IMR-90 (cell line): ENCODE measurements around the gene TTLL7. TPM values are rescaled to one million over a fixed set of nuclear protein-coding genes. Genes with fewer than 3 reads are reported as not detected.

Experiments
- ATAC-seq: fragments of 200-7000 bp; cut with Tn5 transposase; 2 replicates; pipeline ENCODE4 v1.9.1; 2020; ENCODE audit warnings: low read depth, mild to moderate bottlenecking, moderate library complexity
- BruUV-seq: library from RNA; stranded (reverse); fragments of 400-500 nt; replicated peaks from 2 replicates; lab custom pipeline; 2021; lab: Mats Ljungman, UMichigan
- CTCF ChIA-PET: fragments of 300-600 bp; formaldehyde crosslinking; extraction: SDS; loops from one replicate; lab custom pipeline; 2021; ENCODE audit warnings: antibody characterized with exemption; lab: Yijun Ruan, JAX
- POLR2A ChIA-PET: fragments of 300-600 bp; sonication (Branson Sonifier 250); formaldehyde crosslinking; loops from one replicate; lab custom pipeline; 2022; ENCODE audit warnings: antibody characterized with exemption; ENCODE audit not compliant: unreplicated experiment; lab: Charles Lee
- DNase-seq: peaks from one replicate; pipeline ENCODE4 v3.0.0; 2013
- H2AFZ ChIP-seq: replicated peaks from 2 replicates; pipeline ENCODE3; 2013; ENCODE audit warnings: low read length, mild to moderate bottlenecking; ENCODE audit not compliant: poor library complexity
- H2AK5ac ChIP-seq: 2 replicates; pipeline ENCODE4 v1.6.1; 2013; ENCODE audit warnings: low read depth, low read length, inconsistent platforms
- H2AK9ac ChIP-seq: replicated peaks from 2 replicates; pipeline ENCODE3; 2013; ENCODE audit warnings: mild to moderate bottlenecking, low read depth, low read length, moderate library complexity; ENCODE audit not compliant: poor library complexity
- H2BK120ac ChIP-seq: 2 replicates; pipeline ENCODE4 v1.6.1; 2013; ENCODE audit warnings: low read depth, low read length, inconsistent platforms
- H2BK15ac ChIP-seq: 3 replicates; pipeline ENCODE4 v1.6.1; 2013; ENCODE audit warnings: low read depth, low read length, inconsistent platforms
- H2BK20ac ChIP-seq: 2 replicates; pipeline ENCODE4 v1.6.1; 2013; ENCODE audit warnings: low read depth, mild to moderate bottlenecking, inconsistent platforms, low read length, moderate library complexity
- H2BK5ac ChIP-seq: 2 replicates; pipeline ENCODE4 v1.6.1; 2013; ENCODE audit warnings: mild to moderate bottlenecking, low read depth, low read length, inconsistent platforms; ENCODE audit not compliant: poor library complexity, severe bottlenecking
- H3K14ac ChIP-seq: replicated peaks from 2 replicates; pipeline ENCODE4 v1.6.1; 2013; ENCODE audit warnings: low read depth, low read length, inconsistent platforms
- H3K18ac ChIP-seq: 2 replicates; pipeline ENCODE4 v1.6.1; 2013; ENCODE audit warnings: low read depth, low read length, control low read depth
- H3K23ac ChIP-seq: 2 replicates; pipeline ENCODE4 v1.6.1; 2013; ENCODE audit warnings: low read depth, low read length, inconsistent platforms
- H3K27ac ChIP-seq: 2 replicates; pipeline ENCODE4 v1.5.1; 2013; ENCODE audit warnings: mild to moderate bottlenecking, control low read depth, low read length; ENCODE audit not compliant: insufficient read depth
- H3K27me3 ChIP-seq: 2 replicates; pipeline ENCODE4 v1.6.1; 2013; ENCODE audit warnings: low read length; ENCODE audit not compliant: control insufficient read depth, insufficient read depth
- H3K36me3 ChIP-seq: 2 replicates; pipeline ENCODE4 v1.6.1; 2013; ENCODE audit warnings: low read length, mixed read lengths; ENCODE audit not compliant: control insufficient read depth, insufficient read depth
- H3K4ac ChIP-seq: 2 replicates; pipeline ENCODE4 v1.6.1; 2013; ENCODE audit warnings: low read depth, low read length, inconsistent platforms
- H3K4me1 ChIP-seq: 2 replicates; pipeline ENCODE4 v1.6.1; 2013; ENCODE audit warnings: low read length, mixed read lengths; ENCODE audit not compliant: control insufficient read depth, insufficient read depth
- H3K4me2 ChIP-seq: 2 replicates; pipeline ENCODE4 v1.6.1; 2013; ENCODE audit warnings: low read depth, mild to moderate bottlenecking, control low read depth, low read length, moderate library complexity
- H3K4me3 ChIP-seq: 2 replicates; pipeline ENCODE4 v1.5.1; 2013; ENCODE audit warnings: low read depth, mild to moderate bottlenecking, control low read depth, low read length, moderate library complexity; ENCODE audit not compliant: insufficient read depth
- H3K56ac ChIP-seq: 2 replicates; pipeline ENCODE4 v1.6.1; 2013; ENCODE audit warnings: low read length, inconsistent platforms; ENCODE audit not compliant: insufficient read depth; ENCODE audit errors: extremely low read depth
- H3K79me1 ChIP-seq, 2 experiments: 2 replicates each; pipeline ENCODE4 v1.6.1; 2013; ENCODE audit warnings: low read length in 2 of 2, inconsistent platforms in 1 of 2, low read depth in 1 of 2
- H3K9ac ChIP-seq: 2 replicates; pipeline ENCODE4 v1.6.1; 2013; ENCODE audit warnings: low read depth, low read length, control low read depth
- H3K9me1 ChIP-seq: 2 replicates; pipeline ENCODE4 v1.6.1; 2013; ENCODE audit warnings: low read length, inconsistent platforms; ENCODE audit not compliant: insufficient read depth
- H3K9me3 ChIP-seq: 2 replicates; pipeline ENCODE4 v1.6.1; 2013; ENCODE audit warnings: low read length; ENCODE audit not compliant: control insufficient read depth, insufficient read depth
- H4K20me1 ChIP-seq: 2 replicates; pipeline ENCODE4 v1.6.1; 2013; ENCODE audit warnings: low read length, inconsistent platforms; ENCODE audit not compliant: insufficient read depth
- H4K5ac ChIP-seq: 2 replicates; pipeline ENCODE4 v1.6.1; 2013; ENCODE audit warnings: mild to moderate bottlenecking, low read depth, low read length, control low read depth
- H4K8ac ChIP-seq, 2 experiments: 2 replicates each; pipeline ENCODE4 v1.6.1; 2013; ENCODE audit warnings: low read depth in 2 of 2, low read length in 2 of 2, control low read depth in 1 of 2, inconsistent platforms in 1 of 2
- H4K91ac ChIP-seq: 2 replicates; pipeline ENCODE4 v1.6.1; 2013; ENCODE audit warnings: low read depth, low read length, inconsistent platforms; ENCODE audit not compliant: insufficient read depth
- BHLHE40 ChIP-seq: fragments of 150-350 bp; IDR thresholded peaks from 2 replicates; pipeline ENCODE4 v1.6.1; 2016; ENCODE audit warnings: mild to moderate bottlenecking, low read depth, low read length
- NFE2L2 ChIP-seq: fragments of 150-350 bp; IDR thresholded peaks from 2 replicates; pipeline ENCODE4 v1.6.1; 2016; ENCODE audit warnings: low read depth, mild to moderate bottlenecking, low read length
- RAD21 ChIP-seq: IDR thresholded peaks from 2 replicates; pipeline ENCODE4 v1.6.1; 2012; ENCODE audit warnings: low read length, improper control_type of control experiment
- WGBS, 2 experiments: methylation state at CpG; one replicate each; pipeline versions ENCODE4 v1.1.5 to v1.1.7; 2013; ENCODE audit warnings: missing lambda C conversion rate in 2 of 2; ENCODE audit not compliant: insufficient read length in 1 of 2; ENCODE audit errors: extremely low coverage in 2 of 2; 5-methylcytosine and 5-hydroxymethylcytosine counted together
- dilution Hi-C: fragments of 300-500 bp; cut with HindIII; formaldehyde crosslinking; loops from one replicate; pipeline ENCODE4 v1.14.3; 2018; ENCODE audit warnings: low sequenced_read_pairs; ENCODE audit not compliant: unreplicated experiment
- in situ Hi-C: fragments of 300-500 bp; cut with MboI; formaldehyde crosslinking; loops from 3 replicates; pipeline ENCODE4 v1.14.3; 2019; ENCODE audit warnings: low sequenced_read_pairs, inconsistent platforms, mixed read lengths
- intact Hi-C: fragments of 100-400 bp; cut with micrococcal nuclease; formaldehyde crosslinking; loops from 2 replicates; pipeline ENCODE4 v1.10.0; 2022
- polyA plus RNA-seq, 3 experiments: library from polyadenylated mRNA; depleted of rRNA; stranded (reverse); fragments of >200 nt; gene quantifications; 2 replicates each; pipeline ENCODE4 v1.2.3, GENCODE V29; 2012; ENCODE audit warnings: low replicate concordance in 1 of 3
- total RNA-seq: library from RNA; depleted of rRNA; stranded (reverse); fragments of >200 nt; gene quantifications from 2 replicates; pipeline ENCODE4 v1.2.3, GENCODE V29; 2012

TTLL7 gene
- total and polyA plus RNA-seq, 2 of the 4 experiments (the other 2 are of a cell fraction) = 5.7 to 8.1 TPM

- no peak overlapping the region for H3K4me3 ChIP-seq
- no peak overlapping the region for H4K8ac ChIP-seq
- no peak overlapping the region for H2BK120ac ChIP-seq
- BruUV-seq = no TSS peak
- no peaks in the 10 kb centered on the region for H3K9me1 ChIP-seq
- no peak overlapping the region for H2BK15ac ChIP-seq
- no peak overlapping the region for H2AK9ac ChIP-seq
- H3K14ac ChIP-seq = no peak overlapping the region
- H4K20me1 ChIP-seq = no peaks in the 10 kb centered on the region
- H4K91ac ChIP-seq = no peak overlapping the region
- DNase-seq = no peak
- H2AFZ ChIP-seq = no peak overlapping the region
- H3K56ac ChIP-seq = no peak overlapping the region
- H3K18ac ChIP-seq = no peak overlapping the region
- TF ChIP-seq RAD21 = no peak
- TF ChIP-seq BHLHE40 = no peak
- TF ChIP-seq NFE2L2 = 0 out of 2 replicates have a peak, but pooled peaks have one; percentile 30
- no peak overlapping the region for H2BK20ac ChIP-seq
- H3K9me3 ChIP-seq = no peaks in the 10 kb centered on the region
- no peaks in the 10 kb centered on the region for H3K27me3 ChIP-seq
- no peak overlapping the region for H2AK5ac ChIP-seq
- ChIA-PET POLR2A (interaction anchor here (0.6 kb wide), 1 partner anchor 380 kb away, joined by 4 read pairs; no protein-coding TSS in a partner anchor), CTCF (no interaction called here)
- H3K79me1 ChIP-seq = no peaks in the 10 kb centered on the region
- ATAC-seq = no peak
- H3K4me2 ChIP-seq = no peak overlapping the region
- no peak overlapping the region for H3K9ac ChIP-seq
- dilution Hi-C loops (no loop called here), intact Hi-C loops (no loop called here), in situ Hi-C loops (loop anchor here (5.0 to 10.0 kb wide), 3 partner anchors 200 to 852 kb away; no protein-coding TSS in a partner anchor)
- H3K23ac ChIP-seq = no peak overlapping the region
- peaks cover 4% of the 10 kb centered on the region; the same call in 1 of the 2 replicates for H3K36me3 ChIP-seq
- no peak overlapping the region for H2BK5ac ChIP-seq
- H3K4ac ChIP-seq = no peak overlapping the region
- peaks cover 4% of the 10 kb centered on the region; the same call in 1 of the 2 replicates for H3K4me1 ChIP-seq
- no peak overlapping the region for H3K27ac ChIP-seq
- no CpG with 5 or more reads among the region's 1 CpG for WGBS, 2 experiments
- no peak overlapping the region for H4K5ac ChIP-seq
Measured at GRCh38 chr1:83922431-83922830, 76.5 kb downstream of the TTLL7 start.
